IPS-NIHi7 (cell line): ENCODE measurements around the gene OBSL1.

Source experiments
- DNase-seq: peaks from one replicate; pipeline ENCODE4 v3.0.0; 2012; ENCODE audit warnings: mixed read lengths; ENCODE audit errors: extremely low spot score

OBSL1 gene

GRCh38 chr2:219596954-219597551, 25.7 kb upstream of the OBSL1 start:
- DNase-seq, result no peak

GRCh38 chr2:219595256-219595655, 23.9 kb upstream of the OBSL1 start:
- DNase-seq, result no peak

- no peak for DNase-seq
These were observed 21.8 kb upstream of the OBSL1 start for GRCh38 chr2:219593154-219593553.

- DNase-seq, result no peak
These were observed 21.4 kb upstream of the OBSL1 start for GRCh38 chr2:219592736-219593135.

GRCh38 chr2:219591091-219591490, 19.8 kb upstream of the OBSL1 start:
- no peak for DNase-seq

- no peak for DNase-seq
These were observed 10.0 kb upstream of the OBSL1 start for GRCh38 chr2:219581346-219581745.

GRCh38 chr2:219578811-219579613, 7.7 kb upstream of the OBSL1 start:
- DNase-seq, result no peak

- DNase-seq, result peak; percentile 63
These were observed 5.4 kb upstream of the OBSL1 start for GRCh38 chr2:219576505-219577388.

- no peak for DNase-seq
These were observed 4.5 kb upstream of the OBSL1 start for GRCh38 chr2:219575566-219576504.

- DNase-seq, result no peak
These were observed 3.4 kb upstream of the OBSL1 start for GRCh38 chr2:219574484-219575311.

- DNase-seq, result no peak
These were observed 1.8 kb upstream of the OBSL1 start for GRCh38 chr2:219573166-219573565.

- DNase-seq, result no peak
These were observed 1.1 kb upstream of the OBSL1 start, which contains the start of gene INHA for GRCh38 chr2:219572237-219573001. TSS of gene INHA (plus strand) at chr2:219572310. CDS start at chr2:219572375, 65 bp downstream.

GRCh38 chr2:219570924-219571310, 422 bp downstream of the OBSL1 start:
- DNase-seq, result no peak

- no peak for DNase-seq
These were observed 980 bp downstream of the OBSL1 start for GRCh38 chr2:219570194-219570923.

- DNase-seq, result no peak
These were observed 1.7 kb downstream of the OBSL1 start for GRCh38 chr2:219569635-219570034.

GRCh38 chr2:219569041-219569440, 2.3 kb downstream of the OBSL1 start:
- DNase-seq, result no peak

- DNase-seq, result no peak
These were observed 3.5 kb downstream of the OBSL1 start for GRCh38 chr2:219567791-219568361.

- no peak for DNase-seq
These were observed 4.2 kb downstream of the OBSL1 start for GRCh38 chr2:219567131-219567530.

GRCh38 chr2:219566640-219567039, 4.7 kb downstream of the OBSL1 start:
- DNase-seq, result no peak
